ENCODE data around the gene PTPRE. TPM values are rescaled to one million over a fixed set of nuclear protein-coding genes. Genes with fewer than 3 reads are reported as not detected.

Gene PTPRE
- total RNA-seq, 1 donor from 2014 or later = 0.21 TPM

- Histone ChIP-seq H4K20me1 (ENCODE audit: low read depth) (no peaks in the 10 kb centered on the region), H3K27me3 (no peaks in the 10 kb centered on the region), H3F3A (ENCODE audit: low read depth) (no peaks in the 10 kb centered on the region), H2AFZ (replicated peaks) (no peak overlapping the region), H3K9me3 (ENCODE audit: low read depth) (no peaks in the 10 kb centered on the region), H3K36me3 (no peaks in the 10 kb centered on the region), H3K4me2 (no peak overlapping the region), H3K9ac (no peak overlapping the region), H3K4me1 (no peaks in the 10 kb centered on the region), H3K27ac (no peak overlapping the region), H3K79me2 (ENCODE audit: low read depth) (no peaks in the 10 kb centered on the region), H3K4me3 (no peak overlapping the region)
- no peak overlapping the region for H3K27ac Mint-ChIP-seq
- peaks cover 12% of the 10 kb centered on the region for H3K9me3 Mint-ChIP-seq
- no peak for TF ChIP-seq CTCF (IDR thresholded peaks at IDR 0.05)
- TF ChIP-seq EZH2 (IDR thresholded peaks at IDR 0.05) = no peak
- H3K36me3 Mint-ChIP-seq = no peaks in the 10 kb centered on the region
- peaks cover 25% of the 10 kb centered on the region for H3K4me1 Mint-ChIP-seq
- H3K4me3 Mint-ChIP-seq = no peak overlapping the region
- no peak for DNase-seq (ENCODE audit: low spot score)
- peaks cover 5% of the 10 kb centered on the region for H3K27me3 Mint-ChIP-seq (ENCODE audit: insufficient read depth, low read depth)
These were observed 32.9 kb upstream of the PTPRE start for GRCh38 chr10:127873901-127874470.

GRCh38 chr10:127874671-127875448 is 32.0 kb upstream of the PTPRE start:
- Mint-ChIP-seq H3K27me3 (ENCODE audit: insufficient read depth, low read depth) (peaks cover 5% of the 10 kb centered on the region), H3K4me1 (peaks cover 32% of the 10 kb centered on the region), H3K4me3 (no peak overlapping the region), H3K27ac (peak overlapping the region; percentile 50), H3K9me3 (peaks cover 10% of the 10 kb centered on the region), H3K36me3 (no peaks in the 10 kb centered on the region)
- Histone ChIP-seq H3K27me3 (no peaks in the 10 kb centered on the region), H3K4me2 (no peak overlapping the region), H4K20me1 (ENCODE audit: low read depth) (no peaks in the 10 kb centered on the region), H2AFZ (replicated peaks) (no peak overlapping the region), H3K36me3 (no peaks in the 10 kb centered on the region), H3K27ac (no peak overlapping the region), H3F3A (ENCODE audit: low read depth) (no peaks in the 10 kb centered on the region), H3K4me3 (no peak overlapping the region), H3K9me3 (ENCODE audit: low read depth) (no peaks in the 10 kb centered on the region), H3K79me2 (ENCODE audit: low read depth) (no peaks in the 10 kb centered on the region), H3K9ac (no peak overlapping the region), H3K4me1 (no peaks in the 10 kb centered on the region)
- TF ChIP-seq CTCF (IDR thresholded peaks at IDR 0.05) (no peak), EZH2 (IDR thresholded peaks at IDR 0.05) (no peak), EZH2phosphoT487 (IDR thresholded peaks at IDR 0.05) (no peak)
- DNase-seq (ENCODE audit: low spot score) = no peak

GRCh38 chr10:127875449-127875765 is 31.5 kb upstream of the PTPRE start:
- DNase-seq (ENCODE audit: low spot score) = no peak
- H4K20me1 ChIP-seq (ENCODE audit: low read depth) = no peaks in the 10 kb centered on the region
- H2AFZ ChIP-seq (replicated peaks) = no peak overlapping the region
- no peaks in the 10 kb centered on the region for H3K27me3 ChIP-seq
- Mint-ChIP-seq H3K9me3 (peaks cover 4% of the 10 kb centered on the region), H3K36me3 (no peaks in the 10 kb centered on the region), H3K4me1 (peaks cover 32% of the 10 kb centered on the region), H3K27ac (no peak overlapping the region), H3K27me3 (ENCODE audit: insufficient read depth, low read depth) (peaks cover 5% of the 10 kb centered on the region), H3K4me3 (no peak overlapping the region)
- H3K9ac ChIP-seq = no peak overlapping the region
- H3K27ac ChIP-seq = no peak overlapping the region
- H3K9me3 ChIP-seq (ENCODE audit: low read depth) = no peaks in the 10 kb centered on the region
- no peak overlapping the region for H3K4me3 ChIP-seq
- H3K4me2 ChIP-seq = no peak overlapping the region
- H3K4me1 ChIP-seq = no peaks in the 10 kb centered on the region
- no peaks in the 10 kb centered on the region for H3F3A ChIP-seq (ENCODE audit: low read depth)
- no peaks in the 10 kb centered on the region for H3K36me3 ChIP-seq
- no peak for TF ChIP-seq EZH2 (IDR thresholded peaks at IDR 0.05)
- TF ChIP-seq EZH2phosphoT487 (IDR thresholded peaks at IDR 0.05) = no peak
- H3K79me2 ChIP-seq (ENCODE audit: low read depth) = no peaks in the 10 kb centered on the region

GRCh38 chr10:127875916-127876315 is 31.0 kb upstream of the PTPRE start:
- Histone ChIP-seq H3K4me3 (no peak overlapping the region), H3F3A (ENCODE audit: low read depth) (no peaks in the 10 kb centered on the region), H3K4me2 (no peak overlapping the region), H2AFZ (replicated peaks) (no peak overlapping the region), H3K4me1 (no peaks in the 10 kb centered on the region), H3K27ac (no peak overlapping the region), H3K9ac (no peak overlapping the region), H3K9me3 (ENCODE audit: low read depth) (no peaks in the 10 kb centered on the region), H3K27me3 (no peaks in the 10 kb centered on the region), H3K36me3 (no peaks in the 10 kb centered on the region), H3K79me2 (ENCODE audit: low read depth) (no peaks in the 10 kb centered on the region), H4K20me1 (ENCODE audit: low read depth) (no peaks in the 10 kb centered on the region)
- peaks cover 2% of the 10 kb centered on the region for H3K9me3 Mint-ChIP-seq
- no peak overlapping the region for H3K27ac Mint-ChIP-seq
- DNase-seq (ENCODE audit: low spot score) = no peak
- TF ChIP-seq EZH2phosphoT487 (IDR thresholded peaks at IDR 0.05) = no peak
- H3K27me3 Mint-ChIP-seq (ENCODE audit: insufficient read depth, low read depth) = peaks cover 5% of the 10 kb centered on the region
- H3K4me1 Mint-ChIP-seq = peaks cover 32% of the 10 kb centered on the region
- H3K4me3 Mint-ChIP-seq = no peak overlapping the region
- H3K36me3 Mint-ChIP-seq = no peaks in the 10 kb centered on the region

Data from neural progenitor cell (in vitro differentiated cells).